Sigmoid colon (tissue), 7 donors: ENCODE measurements around the gene EXT2. TPM values are rescaled to one million over a fixed set of nuclear protein-coding genes. Genes with fewer than 3 reads are reported as not detected.
A peak's percentile ranks its signal among the peaks of the same experiment; 100 is the strongest.

Experiments
- DNase-seq: peaks from one replicate; pipeline ENCODE4 v3.0.0-alpha.2; 2019
- H3K27ac ChIP-seq, 4 donors: fragments of 200-600 bp; sonication (generic); one replicate each; pipeline ENCODE4 v1.5.1; 2016 to 2019; ENCODE audit warnings: mild to moderate bottlenecking in 1 of 4
- H3K27me3 ChIP-seq, 3 donors: fragments of 200-600 bp; sonication (generic); one replicate each; pipeline ENCODE4 v1.5.1; 2019; ENCODE audit warnings: mild to moderate bottlenecking in 1 of 3
- H3K36me3 ChIP-seq, 4 donors: fragments of 200-600 bp; sonication (generic); one replicate each; pipeline ENCODE4 v1.5.1; 2016 to 2019
- H3K4me1 ChIP-seq, 4 donors: fragments of 200-600 bp; sonication (generic); one replicate each; pipeline ENCODE4 v1.5.1; 2017 to 2019
- H3K4me3 ChIP-seq, 4 donors: fragments of 200-600 bp; sonication (generic); one replicate each; pipeline ENCODE4 v1.5.1; 2017 to 2019; ENCODE audit warnings: mild to moderate bottlenecking in 2 of 4, moderate library complexity in 1 of 4
- H3K9me3 ChIP-seq, 4 donors: fragments of 200-600 bp in 3 of 4; sonication (generic) in 3 of 4; one replicate each; pipeline versions ENCODE4 v1.5.1 to v1.6.1; 2013 to 2019
- EP300 ChIP-seq, 4 donors: sonication (generic); formaldehyde crosslinking; IDR thresholded peaks; one replicate each; pipeline ENCODE4 v1.6.1; 2017; ENCODE audit warnings: antibody characterized with exemption in 4 of 4
- POLR2A ChIP-seq, 2 donors: fragments of 450-650 bp; IDR thresholded peaks; one replicate each; pipeline ENCODE4 v1.6.1; 2016; ENCODE audit warnings: antibody characterized with exemption in 2 of 2, mild to moderate bottlenecking in 2 of 2, moderate library complexity in 2 of 2
- POLR2AphosphoS5 ChIP-seq, 4 donors: sonication (generic); formaldehyde crosslinking; IDR thresholded peaks; one replicate each; pipeline ENCODE4 v1.6.1; 2017; ENCODE audit warnings: antibody characterized with exemption in 4 of 4
- WGBS, 2 donors: extraction: QIAGEN DNeasy Blood & Tissue Kit; methylation state at CpG; one replicate each; pipeline ENCODE4 v1.1.7; 2013; 5-methylcytosine and 5-hydroxymethylcytosine counted together
- intact Hi-C: fragments of 100-400 bp; cut with DNase I; formaldehyde crosslinking; loops from one replicate; pipeline ENCODE4 v1.15.1; 2023
- polyA plus RNA-seq, 3 donors: library from polyadenylated mRNA; stranded (reverse); fragments of 200-250 nt; gene quantifications; one replicate each; pipeline ENCODE4 v1.2.3, GENCODE V29; 2013
- total RNA-seq, 4 donors: library from RNA; depleted of rRNA; stranded (reverse); fragments of >200 nt; gene quantifications; one replicate each; pipeline ENCODE4 v1.1.0, GENCODE V29; 2016
- TF ChIP-seq, protein P1 (sequence below), 4 experiments: fragments of 450-650 bp in 3 of 4; fragments of 200-600 bp in 1 of 4; IDR thresholded peaks; one replicate each; pipeline ENCODE4 v1.5.1; 2016 to 2019; ENCODE audit warnings: antibody characterized with exemption in 4 of 4, mild to moderate bottlenecking in 3 of 4, moderate library complexity in 2 of 4
- donor health status: healthy with polysubstance abuse.
- donor health status: Bipolar disorder and iron deficiency.
- donor health status: healthy.

The EXT2 gene
- total and polyA plus RNA-seq, 7 donors = 6.6 to 68.1 (median 46.3) TPM

DNA sequence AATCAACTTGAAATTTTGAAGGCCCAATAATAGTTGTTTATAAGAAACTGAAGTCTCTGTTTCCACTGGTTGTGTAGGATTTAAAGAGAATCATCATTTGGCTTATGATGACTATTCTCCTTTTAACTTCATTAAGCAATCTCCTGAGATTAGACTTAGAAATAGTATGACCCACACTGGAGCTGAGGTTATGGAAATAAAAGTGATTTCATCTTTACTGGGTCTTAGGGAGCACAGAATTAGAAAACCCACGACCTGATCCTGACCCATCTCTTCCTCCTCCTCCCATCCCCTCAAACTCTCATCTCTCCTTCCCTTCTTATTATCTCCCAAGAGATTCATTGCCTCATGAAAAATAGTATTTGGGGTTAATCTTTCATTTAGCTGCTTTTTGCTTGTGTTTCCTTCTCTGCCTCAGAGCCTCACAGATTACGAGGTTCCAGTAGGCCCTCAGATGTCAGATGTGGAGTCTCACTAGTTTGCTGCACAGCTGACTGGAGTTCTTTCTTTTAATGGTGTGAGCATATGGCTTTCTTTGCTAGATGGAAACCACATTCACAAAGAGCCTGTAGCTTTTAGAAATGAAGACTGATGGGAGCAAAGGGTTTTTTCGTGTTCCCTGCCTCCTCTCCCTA, 129.5 kb downstream of the EXT2 start:
- no peaks in the 10 kb centered on the region for H3K9me3 ChIP-seq
- no peaks in the 10 kb centered on the region for H3K36me3 ChIP-seq
- peaks cover 0 to 23% (median 20%) of the 10 kb centered on the region in 4 donors for H3K4me1 ChIP-seq
- no peak overlapping the region for H3K4me3 ChIP-seq
- intact Hi-C loops = no loop called here
- no peaks in the 10 kb centered on the region for H3K27me3 ChIP-seq
- 88 to 93% methylated on average over 3 of the region's 3 CpGs for WGBS, 2 donors
- no peak for DNase-seq
- TF ChIP-seq EP300 (IDR thresholded peaks at IDR 0.05) = no peak
- no peak for TF ChIP-seq POLR2A (IDR thresholded peaks at IDR 0.05)
- TF ChIP-seq, protein P1, sequence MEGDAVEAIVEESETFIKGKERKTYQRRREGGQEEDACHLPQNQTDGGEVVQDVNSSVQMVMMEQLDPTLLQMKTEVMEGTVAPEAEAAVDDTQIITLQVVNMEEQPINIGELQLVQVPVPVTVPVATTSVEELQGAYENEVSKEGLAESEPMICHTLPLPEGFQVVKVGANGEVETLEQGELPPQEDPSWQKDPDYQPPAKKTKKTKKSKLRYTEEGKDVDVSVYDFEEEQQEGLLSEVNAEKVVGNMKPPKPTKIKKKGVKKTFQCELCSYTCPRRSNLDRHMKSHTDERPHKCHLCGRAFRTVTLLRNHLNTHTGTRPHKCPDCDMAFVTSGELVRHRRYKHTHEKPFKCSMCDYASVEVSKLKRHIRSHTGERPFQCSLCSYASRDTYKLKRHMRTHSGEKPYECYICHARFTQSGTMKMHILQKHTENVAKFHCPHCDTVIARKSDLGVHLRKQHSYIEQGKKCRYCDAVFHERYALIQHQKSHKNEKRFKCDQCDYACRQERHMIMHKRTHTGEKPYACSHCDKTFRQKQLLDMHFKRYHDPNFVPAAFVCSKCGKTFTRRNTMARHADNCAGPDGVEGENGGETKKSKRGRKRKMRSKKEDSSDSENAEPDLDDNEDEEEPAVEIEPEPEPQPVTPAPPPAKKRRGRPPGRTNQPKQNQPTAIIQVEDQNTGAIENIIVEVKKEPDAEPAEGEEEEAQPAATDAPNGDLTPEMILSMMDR (IDR thresholded peaks at IDR 0.05) = no peak
- no peak for TF ChIP-seq POLR2AphosphoS5 (IDR thresholded peaks at IDR 0.05)
- no peak overlapping the region for H3K27ac ChIP-seq

DNA sequence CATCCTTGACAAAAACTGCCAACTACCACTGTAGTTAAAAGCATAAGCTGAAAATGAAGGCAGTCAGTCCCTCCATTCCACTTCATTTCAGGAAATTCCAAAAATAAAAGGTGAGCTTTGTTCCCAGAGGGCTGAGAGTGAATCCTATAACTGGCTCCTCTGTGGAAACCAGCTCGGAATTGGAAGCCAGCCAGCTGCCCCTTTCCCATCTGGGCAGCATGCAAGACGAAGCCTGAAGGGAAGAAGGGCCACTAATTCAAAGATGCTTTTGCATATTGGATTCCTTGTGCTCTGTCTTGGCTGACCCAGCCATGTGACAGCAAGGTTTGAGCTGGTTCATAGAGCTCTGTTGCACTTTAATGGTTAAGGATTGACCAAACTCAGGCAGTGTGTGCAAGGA, 131.0 kb downstream of the EXT2 start:
- Histone ChIP-seq H3K36me3 (no peaks in the 10 kb centered on the region), H3K27me3 (no peaks in the 10 kb centered on the region), H3K4me3 (no peak overlapping the region), H3K4me1 (peaks cover 0 to 23% (median 16%) of the 10 kb centered on the region in 4 donors), H3K9me3 (no peaks in the 10 kb centered on the region), H3K27ac (no peak overlapping the region)
- intact Hi-C loops = no loop called here
- 84 to 88% methylated on average over 2 of the region's 2 CpGs for WGBS, 2 donors
- TF ChIP-seq EP300 (IDR thresholded peaks at IDR 0.05) (no peak), POLR2AphosphoS5 (IDR thresholded peaks at IDR 0.05) (no peak), POLR2A (IDR thresholded peaks at IDR 0.05) (no peak)
- TF ChIP-seq, protein P1 (IDR thresholded peaks at IDR 0.05) = no peak
- no peak for DNase-seq

DNA sequence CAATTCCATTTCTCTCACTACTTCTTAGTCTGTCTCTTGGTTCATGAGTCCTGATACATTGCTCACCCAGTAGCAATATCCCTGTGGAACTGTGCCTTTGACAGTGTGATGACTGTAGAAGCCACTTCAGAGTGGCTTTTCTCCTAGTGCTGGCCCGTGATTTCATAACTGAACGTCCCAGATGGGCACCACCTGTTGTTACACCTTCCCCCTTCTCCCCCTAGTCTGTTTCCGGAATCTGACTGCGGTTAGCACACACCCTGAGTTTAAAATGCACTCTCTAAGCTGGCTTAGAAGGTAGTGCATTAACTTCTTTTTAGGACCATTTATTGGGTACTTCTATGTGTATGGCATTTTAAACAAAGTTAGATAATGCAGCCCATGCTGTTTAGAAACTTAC, 131.5 kb downstream of the EXT2 start:
- TF ChIP-seq POLR2A (IDR thresholded peaks at IDR 0.05) (no peak), POLR2AphosphoS5 (IDR thresholded peaks at IDR 0.05) (no peak), EP300 (IDR thresholded peaks at IDR 0.05) (no peak)
- TF ChIP-seq, protein P1 (IDR thresholded peaks at IDR 0.05) = no peak
- Histone ChIP-seq H3K9me3 (no peaks in the 10 kb centered on the region), H3K27ac (no peak overlapping the region), H3K4me3 (no peak overlapping the region), H3K4me1 (peaks cover 0 to 19% (median 13%) of the 10 kb centered on the region in 4 donors), H3K27me3 (no peaks in the 10 kb centered on the region), H3K36me3 (no peaks in the 10 kb centered on the region)
- DNase-seq = no peak
- intact Hi-C loops = no loop called here
- WGBS, 2 donors = 24 to 46% methylated on average over 4 of the region's 4 CpGs

DNA sequence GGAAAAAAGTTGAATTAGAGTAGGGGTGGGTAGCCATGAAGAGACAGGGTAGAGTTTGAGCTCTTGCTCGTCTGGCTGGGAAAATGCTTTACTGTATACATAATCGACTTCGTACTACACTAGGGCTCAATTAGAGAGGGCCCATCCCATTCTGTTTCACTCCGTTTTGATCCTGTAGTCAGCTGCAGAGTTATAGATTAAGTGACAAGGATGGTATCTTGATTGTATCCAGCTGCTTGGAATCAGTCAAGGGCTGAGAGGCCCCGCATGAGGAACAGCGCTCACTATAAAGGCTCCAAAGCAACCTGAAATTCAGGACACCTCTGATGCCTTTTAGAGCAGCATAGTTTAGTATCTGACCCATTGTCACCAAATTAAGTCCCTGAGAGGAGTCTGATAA, 132.9 kb downstream of the EXT2 start:
- Histone ChIP-seq H3K9me3 (no peaks in the 10 kb centered on the region), H3K27ac (no peak overlapping the region), H3K27me3 (no peaks in the 10 kb centered on the region), H3K4me3 (no peak overlapping the region), H3K36me3 (peaks cover 0 to 4% (median 0%) of the 10 kb centered on the region in 4 donors), H3K4me1 (peaks cover 0 to 16% (median 13%) of the 10 kb centered on the region in 4 donors)
- no peak for DNase-seq
- TF ChIP-seq, protein P1 (IDR thresholded peaks at IDR 0.05) = no peak
- TF ChIP-seq POLR2AphosphoS5 (IDR thresholded peaks at IDR 0.05) (no peak), EP300 (IDR thresholded peaks at IDR 0.05) (no peak), POLR2A (IDR thresholded peaks at IDR 0.05) (no peak)
- intact Hi-C loops = no loop called here
- 58 to 90% methylated on average over 6 of the region's 6 CpGs for WGBS, 2 donors

DNA sequence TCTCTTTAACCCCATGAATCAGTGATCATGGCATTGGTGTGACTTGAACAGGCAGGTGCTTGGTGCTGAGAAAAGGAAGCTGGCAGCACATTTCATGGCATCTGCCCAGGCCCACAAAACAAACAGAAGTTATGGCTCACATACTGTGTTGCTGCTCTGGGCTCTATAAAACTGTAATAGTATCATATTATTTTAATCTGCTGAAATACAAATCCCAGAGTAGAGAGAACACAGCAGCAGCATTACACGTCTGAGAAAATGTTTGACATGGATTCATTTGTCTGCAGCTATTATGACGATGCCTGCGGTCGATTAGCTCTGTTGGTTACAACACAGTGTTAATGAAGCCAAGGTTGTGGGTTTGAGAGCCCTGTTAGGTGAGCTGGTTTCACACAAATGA, 133.6 kb downstream of the EXT2 start:
- no peak overlapping the region for H3K4me3 ChIP-seq

More for the DNA sequence above, 133.6 kb downstream of the EXT2 start:
- no peak overlapping the region for H3K27ac ChIP-seq
- peaks cover 0 to 4% (median 0%) of the 10 kb centered on the region in 4 donors for H3K36me3 ChIP-seq
- WGBS, 2 donors = 28 to 85% methylated on average over 4 of the region's 4 CpGs
- no peaks in the 10 kb centered on the region for H3K27me3 ChIP-seq
- intact Hi-C loops = no loop called here
- H3K9me3 ChIP-seq = no peaks in the 10 kb centered on the region
- no peak for DNase-seq
- H3K4me1 ChIP-seq = peaks cover 0 to 16% (median 13%) of the 10 kb centered on the region in 4 donors
- TF ChIP-seq, protein P1 (IDR thresholded peaks at IDR 0.05) = no peak
- TF ChIP-seq POLR2A (IDR thresholded peaks at IDR 0.05) (no peak), POLR2AphosphoS5 (IDR thresholded peaks at IDR 0.05) (peak in 1 of 4 donors; percentile 33), EP300 (IDR thresholded peaks at IDR 0.05) (no peak)
